GM12878 (cell line): ENCODE measurements around the gene CRELD2. TPM values are rescaled to one million over a fixed set of nuclear protein-coding genes. Genes with fewer than 3 reads are reported as not detected.

Source experiments
- ATAC-seq: fragments of 200-7000 bp; cut with Tn5 transposase; 3 replicates; pipeline ENCODE4 v1.9.1; 2020; ENCODE audit warnings: mild to moderate bottlenecking, moderate library complexity
- BruUV-seq: library from RNA; stranded (reverse); fragments of 400-500 nt; replicated peaks from 2 replicates; lab custom pipeline; 2021; lab: Mats Ljungman, UMichigan
- CTCF ChIA-PET: fragments of 300-600 bp; sonication (Branson Sonifier 250); formaldehyde crosslinking; extraction: SDS; loops from one replicate; lab custom pipeline; 2021; ENCODE audit warnings: inconsistent platforms; lab: Yijun Ruan, JAX
- POLR2A ChIA-PET: fragments of 350-600 bp; formaldehyde crosslinking; extraction: SDS; loops from one replicate; lab custom pipeline; 2021; ENCODE audit warnings: inconsistent platforms; lab: Charles Lee
- RAD21 ChIA-PET: fragments of 300-600 bp; sonication (Branson Sonifier 250); formaldehyde crosslinking; loops from one replicate; lab custom pipeline; 2023; ENCODE audit warnings: antibody characterized with exemption; ENCODE audit not compliant: unreplicated experiment; lab: Charles Lee
- SMC1A ChIA-PET: fragments of 300-600 bp; sonication (Branson Sonifier 250); formaldehyde crosslinking; loops from one replicate; lab custom pipeline; 2023; ENCODE audit not compliant: unreplicated experiment, uncharacterized antibody; lab: Charles Lee
- DNase-seq: peaks from one replicate; pipeline ENCODE4 v3.0.0-alpha.2; 2011; ENCODE audit warnings: low read depth, low spot score
- FAIRE-seq: peaks from 3 replicates; lab custom pipeline; 2011; peaks lifted over from hg19 to GRCh38; lab: Jason Lieb, UNC
- H2AFZ ChIP-seq: 2 replicates; pipeline ENCODE4 v1.6.0; 2011; ENCODE audit warnings: low read depth, low read length, control low read depth; ENCODE audit not compliant: control insufficient read depth
- H3K27ac ChIP-seq: 2 replicates; pipeline ENCODE4 v1.5.1; 2011; ENCODE audit warnings: control low read depth; ENCODE audit not compliant: control insufficient read depth, insufficient read depth
- H3K27me3 ChIP-seq, 2 experiments: replicated peaks in 1 of 2; 2 replicates each; pipeline versions ENCODE4 v1.6.0 to v1.6.1; 2011; ENCODE audit warnings: low read length in 1 of 2; ENCODE audit not compliant: control insufficient read depth in 2 of 2, insufficient read depth in 2 of 2
- H3K36me3 ChIP-seq, 2 experiments: 2 replicates each; pipeline ENCODE4 v1.5.1; 2011; ENCODE audit warnings: low read length in 1 of 2; ENCODE audit not compliant: control insufficient read depth in 2 of 2, insufficient read depth in 2 of 2
- H3K4me1 ChIP-seq: 2 replicates; pipeline ENCODE4 v1.6.1; 2011; ENCODE audit warnings: mild to moderate bottlenecking, low read length, moderate library complexity, mixed read lengths; ENCODE audit not compliant: control insufficient read depth, insufficient read depth
- H3K4me2 ChIP-seq: 2 replicates; pipeline ENCODE4 v1.6.0; 2011; ENCODE audit warnings: control low read depth; ENCODE audit not compliant: control insufficient read depth, insufficient read depth
- H3K4me3 ChIP-seq: fragments of 200-600 bp; sonication (generic); 2 replicates; pipeline ENCODE4 v1.5.1; 2016
- H3K79me2 ChIP-seq: 2 replicates; pipeline ENCODE4 v1.6.0; 2011; ENCODE audit warnings: low read length; ENCODE audit not compliant: control insufficient read depth, insufficient read depth
- H3K9ac ChIP-seq: 2 replicates; pipeline ENCODE4 v1.8.0; 2011; ENCODE audit warnings: low read length, control low read depth, mixed read lengths; ENCODE audit not compliant: control insufficient read depth, insufficient read depth
- H3K9me3 ChIP-seq: replicated peaks from 3 replicates; pipeline ENCODE4 v1.5.1; 2011; ENCODE audit warnings: mild to moderate bottlenecking, low read length; ENCODE audit not compliant: control insufficient read depth, insufficient read depth
- H4K20me1 ChIP-seq: 2 replicates; pipeline ENCODE4 v1.6.0; 2011; ENCODE audit not compliant: control insufficient read depth, insufficient read depth
- BHLHE40 ChIP-seq, 2 experiments: fragments of 450-650 bp in 1 of 2; IDR thresholded peaks; 2 replicates each; pipeline ENCODE4 v1.6.1; 2011 to 2017; ENCODE audit warnings: low read depth in 2 of 2, borderline replicate concordance in 1 of 2, improper control_type of control experiment in 1 of 2, low read length in 1 of 2, mild to moderate bottlenecking in 1 of 2
- ESRRA ChIP-seq: IDR thresholded peaks from 2 replicates; pipeline ENCODE4 v1.6.1; 2012; ENCODE audit warnings: mild to moderate bottlenecking, low read length, improper control_type of control experiment
- ETV6 ChIP-seq, 2 experiments: fragments of 450-650 bp in 1 of 2; IDR thresholded peaks in 1 of 2; conservative IDR thresholded peaks in 1 of 2; 2 replicates each; pipeline ENCODE4 v1.6.1; 2014; ENCODE audit warnings: antibody characterized with exemption in 1 of 2, borderline replicate concordance in 1 of 2, low read depth in 1 of 2, mild to moderate bottlenecking in 1 of 2, moderate library complexity in 1 of 2
- PAX5 ChIP-seq: IDR thresholded peaks from 2 replicates; pipeline ENCODE4 v1.6.1; 2011; ENCODE audit warnings: low read depth, low read length, borderline replicate concordance
- RFX5 ChIP-seq: IDR thresholded peaks from 2 replicates; pipeline ENCODE4 v1.6.1; 2011; ENCODE audit warnings: low read depth, low read length, improper control_type of control experiment
- WGBS: methylation state at CpG from one replicate; pipeline ENCODE4 v1.1.6; 2016; ENCODE audit warnings: low lambda C conversion rate; ENCODE audit not compliant: insufficient replicate concordance, insufficient coverage; ENCODE audit errors: missing lambda C conversion rate; 5-methylcytosine and 5-hydroxymethylcytosine counted together
- in situ Hi-C: fragments of 300-500 bp; cut with MboI; formaldehyde crosslinking; loops from 9 replicates; pipeline ENCODE4 v1.14.3; 2018; ENCODE audit warnings: mixed read lengths
- intact Hi-C: fragments of 100-400 bp; cut with micrococcal nuclease; formaldehyde crosslinking; loops from one replicate; pipeline ENCODE4 v1.14.2; 2022; ENCODE audit not compliant: unreplicated experiment
- polyA plus RNA-seq, 11 experiments: library from polyadenylated mRNA; depleted of rRNA in 4 of 11; unstranded in 6 of 11; stranded (reverse) in 5 of 11; fragments of >200 nt; fragmentation: Nextera tagmentation in 4 of 11; fragmentation: Illumina TruSeq in 1 of 11; extraction: Ambion mirVana in 4 of 11; extraction: Trizol in 1 of 11; gene quantifications; 1 replicate in 1 of 11; 2 replicates in 10 of 11; pipeline versions ENCODE4 v1.2.1 to v1.2.3, GENCODE V29; 2011 to 2016; ENCODE audit warnings: inconsistent platforms in 2 of 11, missing spikeins in 2 of 11, low read depth in 1 of 11
- total RNA-seq, 4 experiments: library from RNA; depleted of rRNA in 3 of 4; stranded (reverse); fragments of >200 nt in 3 of 4; fragmentation: Illumina TruSeq in 1 of 4; extraction: Trizol in 1 of 4; gene quantifications; 2 replicates each; pipeline versions ENCODE4 v1.2.1 to v1.2.3, GENCODE V29; 2013 to 2021

The CRELD2 gene
- total and polyA plus RNA-seq, 10 of the 15 experiments (the other 5 are each of a cell fraction or from before 2014, with no cell fraction given) = 9.4 to 111 (median 25.9) TPM

GRCh38 chr22:49928555-49929210, 10.2 kb downstream of the CRELD2 start:
- POLR2A ChIA-PET = interaction anchor here (1.0 kb wide), 1 partner anchor 51 kb away, joined by 3 read pairs; no protein-coding TSS in a partner anchor
- no peak for TF ChIP-seq RFX5
- TF ChIP-seq ESRRA = no peak
- no peak for TF ChIP-seq ETV6 (conservative IDR thresholded peaks at IDR 0.05 in 1 of 2, IDR thresholded peaks at IDR 0.05 in 1 of 2; ENCODE audit: borderline replicate concordance in 1 of 2, low read depth in 1 of 2)
- TF ChIP-seq PAX5 = no peak
- peak in 1 of 2 experiments; percentile 46; a peak in 1 of 4 replicates for TF ChIP-seq BHLHE40 (IDR thresholded peaks at IDR 0.05; ENCODE audit: borderline replicate concordance in 1 of 2, low read depth in 2 of 2, low read length in 1 of 2)

More at GRCh38 chr22:49928555-49929210, 10.2 kb downstream of the CRELD2 start:
- no peak overlapping the region for H3K9ac ChIP-seq
- H3K27me3 ChIP-seq = no peaks in the 10 kb centered on the region
- ChIA-PET RAD21 (interaction anchor here (1.1 to 1.3 kb wide), 2 partner anchors 102 to 161 kb away, joined by 3 to 4 read pairs; no protein-coding TSS in a partner anchor), SMC1A (no interaction called here), CTCF (interaction anchor here (2.2 kb wide), 1 partner anchor 101 kb away, joined by 8 read pairs; no protein-coding TSS in a partner anchor)
- no peak for ATAC-seq
- BruUV-seq = no TSS peak
- no peak overlapping the region for H2AFZ ChIP-seq
- DNase-seq = no peak
- H4K20me1 ChIP-seq = no peaks in the 10 kb centered on the region
- no peak overlapping the region for H3K27ac ChIP-seq
- no peak overlapping the region for H3K4me2 ChIP-seq
- in situ Hi-C loops (no loop called here), intact Hi-C loops (no loop called here)
- H3K9me3 ChIP-seq = no peaks in the 10 kb centered on the region
- H3K79me2 ChIP-seq = no peaks in the 10 kb centered on the region; the same call in 1 of the 2 replicates
- 67% methylated on average over 35 of the region's 38 CpGs for WGBS
- H3K36me3 ChIP-seq = peaks cover 0 to 2% of the 10 kb centered on the region in 2 experiments; a peak in 3 of 4 replicates
- peaks cover 62% of the 10 kb centered on the region for H3K4me1 ChIP-seq
- no peak overlapping the region for H3K4me3 ChIP-seq
- no peak for FAIRE-seq
